PC-3 (cell line): ENCODE data around the gene POLR3E.

Experiments
- EZH2 ChIP-seq: fragments of 300-600 bp; sonication (generic); IDR thresholded peaks from one replicate; pipeline ENCODE4 v1.6.1; 2017; ENCODE audit warnings: antibody characterized with exemption, mild to moderate bottlenecking, low read length; ENCODE audit not compliant: unreplicated experiment
- EZH2phosphoT487 ChIP-seq: fragments of 300-600 bp; sonication (generic); IDR thresholded peaks from 2 replicates; pipeline ENCODE4 v1.6.1; 2018; ENCODE audit warnings: mild to moderate bottlenecking, antibody characterized with exemption, low read length, borderline replicate concordance
- TF ChIP-seq, protein P1 (sequence below): fragments of 300-600 bp; sonication (generic); conservative IDR thresholded peaks from 2 replicates; pipeline ENCODE4 v1.5.1; 2017; ENCODE audit warnings: antibody characterized with exemption, low read depth, mild to moderate bottlenecking, low read length

DNA sequence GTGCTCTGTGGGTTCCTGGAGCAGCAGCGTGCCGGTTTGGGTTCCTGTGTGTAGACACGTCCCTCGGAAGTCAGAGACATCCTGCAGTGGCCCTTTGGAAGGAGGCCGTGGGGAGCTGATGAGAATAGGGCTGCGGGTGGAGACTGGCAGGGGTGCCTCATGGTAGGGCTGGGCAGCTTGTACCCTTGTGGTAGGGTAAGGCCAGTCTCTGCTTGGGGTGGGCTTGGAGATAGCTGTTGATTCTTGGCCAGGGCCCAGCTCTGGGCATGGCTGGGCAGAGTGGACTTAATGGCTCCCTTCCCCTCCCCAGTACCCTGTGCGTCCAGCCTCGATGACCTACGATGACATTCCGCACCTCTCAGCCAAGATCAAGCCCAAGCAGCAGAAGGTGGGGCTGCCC, 10.6 kb downstream of the POLR3E start:
- TF ChIP-seq, protein P1, sequence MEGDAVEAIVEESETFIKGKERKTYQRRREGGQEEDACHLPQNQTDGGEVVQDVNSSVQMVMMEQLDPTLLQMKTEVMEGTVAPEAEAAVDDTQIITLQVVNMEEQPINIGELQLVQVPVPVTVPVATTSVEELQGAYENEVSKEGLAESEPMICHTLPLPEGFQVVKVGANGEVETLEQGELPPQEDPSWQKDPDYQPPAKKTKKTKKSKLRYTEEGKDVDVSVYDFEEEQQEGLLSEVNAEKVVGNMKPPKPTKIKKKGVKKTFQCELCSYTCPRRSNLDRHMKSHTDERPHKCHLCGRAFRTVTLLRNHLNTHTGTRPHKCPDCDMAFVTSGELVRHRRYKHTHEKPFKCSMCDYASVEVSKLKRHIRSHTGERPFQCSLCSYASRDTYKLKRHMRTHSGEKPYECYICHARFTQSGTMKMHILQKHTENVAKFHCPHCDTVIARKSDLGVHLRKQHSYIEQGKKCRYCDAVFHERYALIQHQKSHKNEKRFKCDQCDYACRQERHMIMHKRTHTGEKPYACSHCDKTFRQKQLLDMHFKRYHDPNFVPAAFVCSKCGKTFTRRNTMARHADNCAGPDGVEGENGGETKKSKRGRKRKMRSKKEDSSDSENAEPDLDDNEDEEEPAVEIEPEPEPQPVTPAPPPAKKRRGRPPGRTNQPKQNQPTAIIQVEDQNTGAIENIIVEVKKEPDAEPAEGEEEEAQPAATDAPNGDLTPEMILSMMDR = no peak
- TF ChIP-seq EZH2 = no peak
- no peak for TF ChIP-seq EZH2phosphoT487
